Posterior vena cava (tissue), 2 donors: ENCODE data around the gene TAGLN2. TPM values are rescaled to one million over a fixed set of nuclear protein-coding genes. Genes with fewer than 3 reads are reported as not detected.

Experiments
- microRNA-seq, 2 donors: library from miRNA; unstranded; fragments of <30 nt; microRNA quantifications; one replicate each; pipeline ENCODE4 v1.2.0, GENCODE V29; 2020 to 2021; ENCODE audit warnings: borderline microRNAs expressed in 2 of 2
- total RNA-seq, 2 donors: library from RNA; stranded (reverse); fragmentation: NEBNext Ultra II Directional; extraction: Animal tissue kit (Norgen Biotek cat#: 25700); gene quantifications; one replicate each; pipeline ENCODE4 v1.2.1, GENCODE V29; 2021
- donor health status: DM: yes; HTN: yes; CAD: no.
- donor health status: DM: yes; HTN: yes; CAD: no.

Gene TAGLN2
- total RNA-seq, 2 donors from 2014 or later, result 237 to 244 TPM

Small RNA genes lying within 50 kb of the gene (microRNA-seq; reads per million reads assigned to microRNA genes)
- 0 reads per million in 2 donors for gene MIR4259

Other genes starting within 250 kb of the TAGLN2 start
- gene CRP, start 210.9 kb downstream of the TAGLN2 start, total RNA-seq, result under 1 TPM; 0.33 to 0.65 TPM
- 10 to 100 TPM; 36.0 to 36.9 TPM for gene DUSP23, start 144.5 kb downstream of the TAGLN2 start, total RNA-seq
- under 1 TPM; 0.29 to 0.42 TPM for gene FCRL6, start 123.1 kb downstream of the TAGLN2 start, total RNA-seq
- 10 to 100 TPM in 1 of 2 donors, 1 to 10 TPM in 1; 4.8 to 10.5 TPM for gene SLAMF8, start 98.6 kb downstream of the TAGLN2 start, total RNA-seq
- under 1 TPM in 1 of 2 donors, not detected in 1; 0.19 TPM for gene VSIG8, start 62.9 kb downstream of the TAGLN2 start, total RNA-seq
- 1 to 10 TPM; 1.2 to 2.2 TPM for gene CFAP45, start 25.3 kb downstream of the TAGLN2 start, total RNA-seq
- gene IGSF9, start 20.1 kb upstream of the TAGLN2 start, total RNA-seq, result under 1 TPM; 0.10 to 0.42 TPM
- gene SLAMF9, start 28.7 kb upstream of the TAGLN2 start, total RNA-seq, result under 1 TPM in 1 of 2 donors, not detected in 1; 0.38 TPM
- 1 to 10 TPM; 5.5 to 6.3 TPM for gene PIGM, start 106.5 kb upstream of the TAGLN2 start, total RNA-seq
- gene KCNJ10, start 144.7 kb upstream of the TAGLN2 start, total RNA-seq, result under 1 TPM in 1 of 2 donors, not detected in 1; 0.19 TPM
- not detected for gene KCNJ9, start 156.0 kb upstream of the TAGLN2 start, total RNA-seq
- 10 to 100 TPM; 16.0 to 17.4 TPM for gene IGSF8, start 173.1 kb upstream of the TAGLN2 start, total RNA-seq
- 10 to 100 TPM in 1 of 2 donors, 1 to 10 TPM in 1; 4.1 to 10.8 TPM for gene ATP1A2, start 190.3 kb upstream of the TAGLN2 start, total RNA-seq
- not detected for gene ATP1A4, start 226.1 kb upstream of the TAGLN2 start, total RNA-seq